NT2/D1 (cell line): Measurements from ENCODE around the gene CCDC198.

ENCODE experiments used
- SUZ12 ChIP-seq: IDR thresholded peaks from 2 replicates; pipeline ENCODE4 v1.6.1; 2011; ENCODE audit not compliant: insufficient read length, insufficient read depth; ENCODE audit errors: extremely low read depth
- YY1 ChIP-seq: IDR thresholded peaks from 2 replicates; pipeline ENCODE4 v1.6.1; 2011; ENCODE audit not compliant: insufficient read length, insufficient read depth
- ZNF274 ChIP-seq: IDR thresholded peaks from 2 replicates; pipeline ENCODE4 v1.6.1; 2011; ENCODE audit warnings: mild to moderate bottlenecking, low read depth, low read length

DNA sequence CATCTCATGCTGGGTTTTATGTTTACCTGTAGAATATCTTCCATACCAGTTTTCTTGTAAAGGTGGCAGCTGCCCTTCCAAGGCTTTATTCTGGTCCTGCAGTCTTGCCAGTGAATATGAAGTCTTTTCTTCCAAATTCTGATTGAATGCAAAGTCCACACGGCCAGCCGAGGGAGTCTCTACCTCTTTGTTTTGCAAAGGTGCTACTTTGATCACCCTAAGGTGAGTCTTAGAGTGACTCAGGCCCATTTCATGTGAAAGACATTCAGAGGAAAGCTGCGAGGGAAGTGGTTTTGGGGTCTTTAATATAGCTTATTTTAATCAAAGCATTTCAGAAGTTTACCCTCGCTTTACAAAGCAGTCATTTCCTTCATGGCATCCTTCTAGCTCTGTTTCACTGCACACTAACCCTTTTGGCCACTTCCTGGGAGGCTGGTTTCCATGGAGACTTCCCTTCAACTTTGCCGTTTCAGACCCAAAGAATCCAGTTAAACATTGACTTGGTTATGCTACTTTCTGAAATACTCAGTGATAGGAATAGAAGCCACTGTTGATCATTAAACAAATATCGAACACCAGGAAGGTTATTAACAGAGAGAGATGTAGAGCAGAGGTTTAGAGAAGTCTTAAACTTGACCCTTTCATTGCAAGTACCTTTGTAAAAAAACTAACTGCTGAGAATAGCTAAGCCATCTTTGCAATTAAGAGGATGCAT lies at the start of gene CCDC198:
- TF ChIP-seq SUZ12, result no peak
- no peak for TF ChIP-seq ZNF274
- no peak for TF ChIP-seq YY1
